ENCODE results near the gene ANO2. TPM values are rescaled to one million over a fixed set of nuclear protein-coding genes. Genes with fewer than 3 reads are reported as not detected.

ANO2 gene
- total and polyA plus RNA-seq, 4 donors: 0.03 to 0.25 (median 0.15) TPM

- TF ChIP-seq REST (IDR thresholded peaks at IDR 0.05): no peak
- no peak for TF ChIP-seq GABPA (IDR thresholded peaks at IDR 0.05 in 1 of 2, conservative IDR thresholded peaks at IDR 0.05 in 1 of 2)
- no peak for TF ChIP-seq RXRA (IDR thresholded peaks at IDR 0.05)
- TF ChIP-seq RAD21 (IDR thresholded peaks at IDR 0.05): no peak
Observed at GRCh38 chr12:5522432-5523335, 422.4 kb downstream of the ANO2 start (continued).

DNA sequence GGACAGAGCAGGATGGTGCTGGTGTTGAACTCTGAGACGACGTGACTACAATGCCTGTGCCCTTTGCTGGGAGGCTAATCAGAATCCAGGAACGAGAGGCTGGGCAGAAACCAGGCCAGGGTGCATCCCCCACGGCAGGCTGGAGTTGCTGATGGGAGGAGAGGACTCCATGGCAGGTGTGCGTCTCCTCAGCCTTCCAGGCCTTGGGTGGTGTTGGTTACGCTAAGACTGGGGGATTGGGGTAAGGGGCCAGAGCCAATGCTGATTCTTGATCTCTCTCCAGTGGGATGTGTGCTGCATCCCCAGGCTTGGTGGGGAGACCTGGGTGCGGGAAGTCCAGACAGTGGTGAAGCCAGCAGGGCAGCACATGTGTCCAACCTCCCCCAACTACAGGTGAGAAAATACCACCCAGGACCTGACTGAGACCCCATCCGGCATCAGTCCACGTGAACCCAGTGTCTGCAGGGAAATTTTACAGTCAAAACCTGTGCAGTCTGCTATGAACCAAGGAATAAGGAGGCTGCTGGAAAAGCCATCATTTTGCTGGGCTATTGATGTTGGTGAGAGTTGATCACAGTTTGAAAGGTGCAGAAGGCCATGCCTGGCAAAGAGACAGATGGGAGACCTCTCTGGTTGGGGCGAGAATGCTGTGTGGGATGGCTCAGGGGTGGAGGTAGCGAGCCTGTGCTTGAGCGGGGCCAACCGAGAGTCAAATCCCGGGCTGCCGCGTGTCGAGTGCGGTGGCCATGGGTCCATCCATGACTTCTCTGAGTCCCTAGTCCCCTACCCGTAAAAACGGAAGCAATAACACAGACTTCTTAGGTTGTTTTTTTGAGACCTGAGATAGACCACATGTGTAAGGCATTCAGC, 423.4 kb downstream of the ANO2 start:
- DNase-seq (ENCODE audit: low spot score): no peak
- 92% methylated on average over 20 of the region's 20 CpGs for WGBS

More for the DNA sequence above, 423.4 kb downstream of the ANO2 start:
- no peak for TF ChIP-seq NR2F2 (IDR thresholded peaks at IDR 0.05)
- no peak for TF ChIP-seq JUND (IDR thresholded peaks at IDR 0.05)
- TF ChIP-seq, protein P1, sequence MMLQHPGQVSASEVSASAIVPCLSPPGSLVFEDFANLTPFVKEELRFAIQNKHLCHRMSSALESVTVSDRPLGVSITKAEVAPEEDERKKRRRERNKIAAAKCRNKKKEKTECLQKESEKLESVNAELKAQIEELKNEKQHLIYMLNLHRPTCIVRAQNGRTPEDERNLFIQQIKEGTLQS (IDR thresholded peaks at IDR 0.05): no peak
- no peak for TF ChIP-seq YY1 (IDR thresholded peaks at IDR 0.05)
- no peak for TF ChIP-seq HNF4G (IDR thresholded peaks at IDR 0.05)
- TF ChIP-seq RAD21 (IDR thresholded peaks at IDR 0.05): no peak
- no peak for TF ChIP-seq FOXA1 (IDR thresholded peaks at IDR 0.05)
- no peak for TF ChIP-seq CTCF (IDR thresholded peaks at IDR 0.05; ENCODE audit: low read depth, low read length, missing input control)
- no peak for TF ChIP-seq TAF1 (conservative IDR thresholded peaks at IDR 0.05)
- no peak for TF ChIP-seq GABPA (IDR thresholded peaks at IDR 0.05 in 1 of 2, conservative IDR thresholded peaks at IDR 0.05 in 1 of 2)
- TF ChIP-seq RXRA (IDR thresholded peaks at IDR 0.05): no peak
- TF ChIP-seq, protein P2, sequence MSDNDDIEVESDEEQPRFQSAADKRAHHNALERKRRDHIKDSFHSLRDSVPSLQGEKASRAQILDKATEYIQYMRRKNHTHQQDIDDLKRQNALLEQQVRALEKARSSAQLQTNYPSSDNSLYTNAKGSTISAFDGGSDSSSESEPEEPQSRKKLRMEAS (IDR thresholded peaks at IDR 0.05): no peak
- TF ChIP-seq FOXA2 (IDR thresholded peaks at IDR 0.05): no peak
- TF ChIP-seq SP1 (IDR thresholded peaks at IDR 0.05): no peak
- no peak for TF ChIP-seq EGR1 (IDR thresholded peaks at IDR 0.05; ENCODE audit: low read depth in 2 of 2)
- Histone ChIP-seq H3K9ac (ENCODE audit: low read depth in 1 of 2, low read length in 2 of 2) (no peak overlapping the region), H3K4me3 (ENCODE audit: low read depth in 1 of 3, low read length in 3 of 3) (no peak overlapping the region), H3K4me1 (ENCODE audit: control insufficient read depth in 4 of 4, insufficient read depth in 4 of 4, low read length in 3 of 4) (no peaks in the 10 kb centered on the region), H3K36me3 (ENCODE audit: control insufficient read depth in 4 of 4, insufficient read depth in 3 of 4, low read depth in 1 of 4, low read length in 3 of 4) (no peaks in the 10 kb centered on the region), H3K9me3 (ENCODE audit: control insufficient read depth in 4 of 4, low read length in 3 of 4) (no peaks in the 10 kb centered on the region), H3K27ac (ENCODE audit: low read depth in 1 of 2, low read length in 2 of 2) (no peak overlapping the region), H3K27me3 (ENCODE audit: control insufficient read depth in 4 of 4, insufficient read depth in 4 of 4, low read length in 3 of 4) (no peaks in the 10 kb centered on the region)

Measured in liver (tissue), 9 donors.